Amniotic epithelial cell (primary cell): Measurements from ENCODE around the gene MAPK8IP3.

Source experiments
- DNase-seq: peaks from one replicate; pipeline ENCODE4 v3.0.0-alpha.2; 2010; ENCODE audit warnings: low read depth

Gene MAPK8IP3

GRCh38 chr16:1678500-1679098 is 27.4 kb upstream of the MAPK8IP3 start:
- peak; percentile 40 for DNase-seq

GRCh38 chr16:1680361-1680760 is 25.6 kb upstream of the MAPK8IP3 start:
- no peak for DNase-seq

DNA sequence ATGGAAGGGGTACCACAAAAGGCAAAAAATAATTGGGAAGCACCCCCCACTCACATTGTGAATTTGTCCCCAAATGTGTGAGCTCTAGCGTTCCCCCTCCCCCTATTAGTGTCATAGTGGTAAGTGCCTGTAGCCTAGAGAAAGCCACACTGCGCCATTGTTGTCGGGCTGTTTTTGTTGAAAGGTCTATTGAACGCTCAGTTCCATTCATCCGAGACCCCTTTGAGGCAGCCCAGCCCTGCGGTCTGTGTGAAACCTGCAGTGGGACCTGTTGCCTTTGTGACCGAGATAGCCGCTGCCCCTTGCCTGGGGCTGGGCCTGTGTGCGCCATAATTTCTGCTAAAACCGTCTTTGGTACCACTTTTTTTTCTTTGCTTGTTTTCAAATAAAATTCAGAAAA is 25.0 kb upstream of the MAPK8IP3 start:
- no peak for DNase-seq

DNA sequence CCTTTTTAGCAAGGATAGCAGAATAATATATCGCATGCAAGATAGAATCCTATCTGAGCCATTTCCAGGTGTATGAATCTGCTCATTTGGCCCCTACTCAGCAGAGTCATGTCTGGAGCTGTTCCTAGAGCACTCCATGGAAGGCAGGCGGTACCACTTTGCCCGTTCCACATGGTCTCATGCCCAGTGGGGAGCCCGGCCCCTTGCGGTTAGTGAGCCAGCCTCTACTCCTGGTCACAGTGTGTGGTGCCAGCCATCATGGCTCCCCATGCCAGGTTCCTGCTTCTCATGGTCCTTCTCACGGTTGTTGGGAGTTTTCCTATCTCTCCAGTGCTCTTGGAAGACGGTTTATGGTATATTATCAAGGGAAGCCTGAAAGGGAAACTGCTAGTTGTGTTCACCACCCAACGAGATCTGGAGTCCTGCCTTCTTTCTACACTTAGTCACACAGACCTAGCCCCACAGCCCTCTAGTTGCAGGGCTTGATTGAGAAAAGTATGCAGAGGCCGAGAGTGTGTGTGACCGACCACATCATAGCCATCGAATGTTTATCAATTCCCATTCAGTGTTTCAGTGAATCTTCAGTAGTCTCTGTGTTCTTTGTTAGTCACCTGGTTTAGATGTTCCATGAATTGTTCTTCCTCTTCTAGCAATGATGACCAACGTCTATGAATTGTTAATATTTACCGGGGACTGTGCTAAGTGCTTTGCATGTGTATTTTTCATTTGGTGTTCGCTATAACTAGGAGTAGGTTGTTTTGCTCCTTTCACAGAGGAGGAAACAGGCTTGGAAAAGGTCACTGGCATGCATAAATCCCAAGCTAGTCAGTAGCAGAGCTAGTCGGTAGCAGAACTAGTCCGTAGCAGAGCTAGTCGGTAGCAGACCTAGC is 18.3 kb upstream of the MAPK8IP3 start:
- no peak for DNase-seq

DNA sequence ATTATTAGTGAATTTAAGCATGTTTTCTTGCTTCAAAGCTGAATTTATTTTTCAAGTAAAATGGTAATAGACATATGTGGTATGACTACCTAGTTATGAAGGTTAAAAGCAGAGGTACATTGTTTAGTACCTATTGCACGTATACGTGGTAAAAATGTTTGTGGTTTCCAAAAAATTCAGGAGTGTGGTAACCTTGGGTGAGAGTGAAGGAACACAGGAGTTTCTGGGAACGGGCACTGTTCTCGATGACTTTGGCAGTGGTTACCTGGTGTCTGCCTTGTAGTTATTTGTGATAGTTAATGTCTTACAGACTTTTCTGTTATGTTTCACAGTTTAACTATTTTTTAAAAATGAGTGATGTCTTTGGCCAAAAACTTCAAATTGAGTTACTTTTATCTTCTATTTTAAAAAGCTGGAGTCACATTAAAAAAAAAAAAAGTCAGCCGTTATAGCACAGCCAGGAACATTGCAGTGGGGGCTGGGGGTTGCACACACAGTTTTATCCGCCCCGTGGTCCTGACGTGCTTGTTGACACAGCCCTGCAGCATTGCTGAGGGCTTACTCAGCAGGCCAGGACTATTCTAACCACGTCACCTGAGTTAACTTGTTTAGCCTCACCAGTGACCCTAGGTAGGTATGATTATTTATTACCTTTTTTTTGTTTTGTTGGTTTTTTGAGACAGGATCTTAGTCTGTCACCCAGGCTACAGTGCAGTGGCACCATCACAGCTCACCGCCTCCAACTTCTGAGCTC is 17.0 kb upstream of the MAPK8IP3 start:
- DNase-seq = peak; percentile 91

- no peak for DNase-seq
Observed at GRCh38 chr16:1689853-1690252, 16.1 kb upstream of the MAPK8IP3 start.

DNA sequence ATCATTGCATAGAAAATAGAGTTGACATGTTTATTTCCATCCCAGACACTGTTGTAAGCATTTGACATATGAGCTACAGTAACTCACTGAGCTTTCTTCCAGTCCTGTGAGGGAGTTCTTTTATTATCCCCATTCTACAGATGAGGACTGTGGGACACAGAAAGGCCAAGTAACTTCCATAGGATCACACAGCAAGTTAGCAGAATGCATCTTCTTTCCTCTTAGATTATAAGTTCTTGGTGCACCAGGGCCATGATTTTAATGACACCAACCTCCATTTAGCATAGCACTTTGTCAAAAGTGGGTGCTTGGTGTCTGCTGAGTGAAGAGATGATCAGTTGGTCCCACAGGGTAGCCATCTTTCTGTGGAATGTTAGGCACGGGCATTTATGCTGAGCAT is 15.2 kb upstream of the MAPK8IP3 start:
- DNase-seq = no peak

DNA sequence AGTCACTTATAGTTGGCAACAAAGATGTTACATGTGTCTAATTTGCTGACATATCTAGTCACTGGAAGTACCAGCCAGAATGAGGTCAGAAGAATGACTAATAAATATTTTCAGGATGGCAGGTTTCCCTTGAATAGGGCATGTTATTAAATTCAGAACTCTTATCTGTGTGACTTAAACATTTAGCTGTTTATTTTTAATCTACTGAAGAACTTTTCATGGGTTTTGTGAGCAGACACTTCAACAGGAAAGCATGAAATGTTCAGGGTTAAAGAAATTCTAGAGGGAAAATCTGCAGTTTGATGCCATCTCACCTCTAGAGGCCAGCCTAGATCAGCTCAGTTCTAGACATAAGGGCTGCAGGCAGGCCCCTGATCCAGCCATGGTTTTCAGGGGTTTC is 14.7 kb upstream of the MAPK8IP3 start:
- peak; percentile 67 for DNase-seq

- peak; percentile 81 for DNase-seq
Observed at GRCh38 chr16:1691956-1692355, 14.0 kb upstream of the MAPK8IP3 start.

DNA sequence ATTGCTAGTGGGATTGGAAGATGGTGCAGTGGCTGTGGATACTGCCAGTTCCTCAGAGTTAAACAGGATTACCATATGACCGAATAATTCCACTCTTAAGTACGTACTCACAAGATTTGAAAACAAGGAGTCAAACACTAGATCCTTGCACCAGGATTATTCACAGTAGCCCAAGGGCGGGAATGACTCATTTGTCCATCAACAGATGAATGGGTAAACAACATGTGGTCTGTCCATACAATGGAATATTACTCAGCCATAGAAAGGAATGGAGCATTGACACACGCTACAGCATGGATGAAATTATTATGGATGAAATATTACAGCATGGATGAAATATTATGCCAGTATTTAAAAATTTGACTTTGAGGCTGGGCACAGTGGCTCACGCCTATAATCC is 9.1 kb upstream of the MAPK8IP3 start:
- no peak for DNase-seq

- DNase-seq = no peak
Observed at GRCh38 chr16:1698680-1699079, 7.3 kb upstream of the MAPK8IP3 start.

GRCh38 chr16:1700246-1700645 is 5.7 kb upstream of the MAPK8IP3 start:
- no peak for DNase-seq

DNA sequence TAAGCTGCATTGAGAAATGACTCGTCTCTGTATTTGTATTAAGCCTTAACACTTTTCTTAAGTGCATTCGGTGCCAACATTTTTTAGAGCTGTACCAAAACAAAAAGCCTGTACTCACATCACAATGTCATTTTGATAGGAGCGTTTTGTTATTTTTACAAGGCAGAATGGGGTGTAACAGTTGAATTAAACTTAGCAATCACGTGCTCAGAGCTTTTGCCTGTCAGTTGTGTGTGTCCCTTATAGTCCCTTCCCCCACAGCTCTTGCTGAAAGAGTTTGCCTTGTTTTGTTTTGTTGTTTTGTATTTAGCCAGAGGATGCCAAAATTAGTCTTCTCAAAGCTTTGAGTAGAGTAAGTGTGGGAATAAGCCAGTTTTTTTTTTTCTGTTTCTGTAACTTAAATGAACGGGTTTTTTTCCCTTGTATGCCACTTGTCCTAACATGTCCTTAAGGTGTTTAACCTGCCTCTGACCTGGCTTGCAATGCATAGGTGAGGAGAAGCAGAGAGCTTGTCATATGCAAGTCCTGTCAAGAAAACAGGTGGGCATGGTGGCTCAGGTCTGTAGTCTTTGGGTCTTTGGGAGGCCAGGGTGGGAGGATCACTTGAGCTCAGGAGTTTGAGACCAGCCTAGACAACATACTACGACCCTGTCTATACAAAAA is 4.6 kb upstream of the MAPK8IP3 start:
- DNase-seq = no peak

GRCh38 chr16:1705324-1705687 is 689 bp upstream of the MAPK8IP3 start:
- peak; percentile 10 for DNase-seq

GRCh38 chr16:1706386-1707192 is 594 bp downstream of the MAPK8IP3 start:
- peak; percentile 34 for DNase-seq

DNA sequence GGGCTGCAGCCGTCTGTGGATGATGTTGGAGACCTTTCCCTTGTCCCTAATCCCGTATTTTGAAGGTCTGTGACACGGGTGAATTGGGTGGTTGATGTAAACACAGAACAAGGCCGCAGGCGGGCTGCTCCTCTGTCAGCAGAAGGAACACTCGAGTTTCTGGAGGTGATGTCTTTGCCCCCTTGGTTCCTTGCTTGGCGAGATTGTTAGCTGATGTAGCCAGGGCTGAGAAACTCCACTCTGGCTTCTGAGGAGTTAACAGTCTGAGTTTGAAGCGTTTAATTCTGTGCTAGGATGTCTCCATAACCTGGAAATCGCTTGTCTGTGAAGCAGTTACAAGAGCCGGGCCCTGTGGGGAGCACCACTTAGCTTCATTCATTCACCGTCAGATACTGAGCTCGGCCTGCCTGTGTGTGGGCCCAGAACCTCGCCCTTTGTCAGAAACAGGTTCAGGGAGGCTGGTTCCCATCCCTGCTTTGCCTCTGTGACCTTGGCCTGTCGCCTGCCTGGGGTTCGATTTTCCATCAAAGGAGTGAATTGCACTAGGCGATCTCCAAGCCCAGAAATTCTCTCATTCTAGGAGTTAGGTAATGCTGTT is 1.3 kb downstream of the MAPK8IP3 start:
- peak; percentile 52 for DNase-seq

DNA sequence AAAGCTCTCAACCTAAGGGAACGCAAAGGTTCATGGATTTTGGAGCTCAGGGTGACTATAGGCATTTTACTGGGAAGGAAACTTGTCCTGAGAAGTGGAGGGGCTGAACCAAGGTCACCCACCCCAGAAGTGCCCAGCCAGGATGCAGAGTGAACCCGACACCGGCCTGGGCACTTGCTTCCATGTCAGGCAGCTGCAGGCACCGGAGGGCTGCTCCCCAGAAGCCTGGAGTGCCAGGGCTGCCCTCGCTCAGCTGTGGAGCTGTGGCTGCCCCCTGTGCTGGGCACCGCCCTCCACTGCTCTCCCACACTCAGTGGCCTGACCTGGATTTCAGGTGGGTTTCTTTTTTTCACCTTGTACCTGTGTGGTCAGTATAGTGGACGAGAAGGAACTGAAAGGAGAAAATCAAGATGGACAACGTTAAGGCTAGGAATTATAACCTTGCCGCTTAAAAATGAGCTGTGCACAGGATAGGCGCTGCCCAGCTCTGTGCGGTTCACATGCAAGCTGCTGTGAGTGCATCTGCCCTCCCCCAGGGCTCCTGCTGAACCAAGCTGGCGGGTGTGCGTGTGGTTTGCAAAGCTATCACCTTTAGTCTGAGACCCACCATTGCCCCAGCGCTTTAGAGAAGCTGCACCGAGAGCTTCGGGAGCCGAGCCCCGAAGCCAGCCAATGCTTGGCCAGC is 2.2 kb downstream of the MAPK8IP3 start:
- no peak for DNase-seq

DNA sequence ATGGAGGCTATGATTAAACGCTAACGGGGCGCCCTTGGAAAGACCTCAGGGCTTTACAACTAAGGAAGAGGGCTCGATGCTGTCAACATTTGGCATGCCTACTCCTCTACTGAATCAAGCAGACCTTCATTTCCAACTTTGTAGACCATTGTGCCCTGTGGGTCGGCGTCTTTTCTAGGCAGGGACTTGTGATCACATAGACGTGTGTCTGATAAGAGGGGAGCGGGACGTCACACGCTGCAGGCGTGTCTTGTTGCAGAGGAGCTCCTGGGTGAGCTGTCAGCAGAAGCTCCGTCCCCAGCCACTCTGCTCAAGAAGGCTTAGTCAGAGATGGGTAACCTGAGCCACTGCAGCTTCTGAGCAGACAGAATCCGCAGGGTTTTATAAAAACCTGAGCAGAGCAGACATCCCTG is 2.8 kb downstream of the MAPK8IP3 start:
- DNase-seq = peak; percentile 62

- DNase-seq = no peak
Observed at GRCh38 chr16:1709356-1709755, 3.4 kb downstream of the MAPK8IP3 start.

GRCh38 chr16:1710811-1711507 is 5.0 kb downstream of the MAPK8IP3 start:
- DNase-seq = no peak
